GM18868 (cell line): ENCODE results near the gene ZNF774.
"Not testable (repeated sequence)": the region's sequence is repeated elsewhere in the genome, so short reads cannot be mapped to it uniquely, and the experiment has no call there.

Experiments
- ATAC-seq: cut with Tn5 transposase; IDR thresholded peaks from one replicate; pipeline ENCODE4 v1.9.1; 2021; ENCODE audit warnings: mild to moderate bottlenecking, moderate library complexity; ENCODE audit not compliant: unreplicated experiment

Gene ZNF774

DNA sequence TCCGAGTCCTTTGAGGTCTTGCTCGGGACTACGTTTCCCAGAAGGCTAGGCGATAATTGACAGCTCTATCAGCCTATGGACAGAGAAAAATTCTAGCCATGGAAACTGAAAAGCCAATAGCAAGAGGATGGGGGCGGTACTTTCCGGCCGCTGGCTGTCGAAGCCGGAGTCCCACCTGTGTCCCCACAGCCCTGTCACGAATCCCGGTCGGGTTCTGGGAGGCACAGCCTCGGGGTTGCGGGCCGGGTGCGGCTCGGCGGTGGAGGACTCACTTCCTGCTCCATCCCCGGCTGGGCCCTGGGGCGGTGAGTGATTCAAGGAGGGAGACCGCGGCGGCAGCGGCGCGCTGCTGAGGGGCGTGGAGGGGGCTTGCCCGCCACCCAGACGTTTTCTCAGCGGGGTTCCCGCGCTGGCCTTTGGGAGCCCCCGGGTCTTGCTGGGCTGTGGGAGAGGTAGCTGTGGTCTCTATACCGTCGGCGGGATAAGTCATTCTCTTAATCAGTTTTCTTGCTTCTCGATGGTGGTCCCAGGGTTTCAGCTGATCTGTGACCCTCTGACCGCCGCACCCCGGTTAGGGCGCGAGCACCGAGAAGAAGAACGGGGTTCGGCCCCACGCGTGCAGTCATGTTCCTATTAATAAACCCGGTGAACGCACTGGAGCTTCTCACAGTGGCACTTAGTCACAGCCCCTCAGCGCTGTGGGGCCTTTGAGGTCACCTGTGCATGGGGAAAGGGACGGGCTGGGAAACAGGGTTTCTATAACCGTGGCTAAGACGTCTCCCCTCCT is at the start of gene ZNF774:
ZNF774 (plus strand) TSS at position 178 of the 787 bp plus-strand sequence. CDS start 2,377 bp downstream, outside the sequence.
- ATAC-seq: peak; percentile 98

- not testable (repeated sequence) for ATAC-seq
Observed at GRCh38 chr15:90305355-90305754, 46.7 kb upstream of the ZNF774 start.

GRCh38 chr15:90305932-90306331 is 46.2 kb upstream of the ZNF774 start:
- ATAC-seq: no peak

GRCh38 chr15:90306560-90306959 is 45.5 kb upstream of the ZNF774 start:
- ATAC-seq: peak; percentile 71

- no peak for ATAC-seq
Observed at GRCh38 chr15:90307661-90308060, 44.4 kb upstream of the ZNF774 start.

DNA sequence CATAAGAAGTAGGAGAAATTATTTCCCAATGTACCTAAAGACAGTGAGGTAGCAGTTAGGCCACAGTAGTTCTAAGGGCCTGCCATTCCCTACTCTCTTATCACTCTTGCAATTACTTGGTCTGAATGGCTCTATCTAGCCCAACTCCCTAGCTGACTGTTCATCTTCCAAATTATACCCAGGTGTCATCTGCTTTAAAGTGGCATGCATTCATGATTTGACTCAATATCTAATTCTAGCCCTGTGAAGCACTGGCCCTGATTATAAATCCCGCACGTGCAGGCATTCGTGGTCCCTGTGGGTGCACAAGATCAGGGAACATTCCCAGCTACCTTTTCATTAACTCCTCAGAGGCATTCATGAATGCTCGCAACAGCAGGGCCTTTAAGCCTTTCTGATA is 43.1 kb upstream of the ZNF774 start:
- ATAC-seq: no peak

DNA sequence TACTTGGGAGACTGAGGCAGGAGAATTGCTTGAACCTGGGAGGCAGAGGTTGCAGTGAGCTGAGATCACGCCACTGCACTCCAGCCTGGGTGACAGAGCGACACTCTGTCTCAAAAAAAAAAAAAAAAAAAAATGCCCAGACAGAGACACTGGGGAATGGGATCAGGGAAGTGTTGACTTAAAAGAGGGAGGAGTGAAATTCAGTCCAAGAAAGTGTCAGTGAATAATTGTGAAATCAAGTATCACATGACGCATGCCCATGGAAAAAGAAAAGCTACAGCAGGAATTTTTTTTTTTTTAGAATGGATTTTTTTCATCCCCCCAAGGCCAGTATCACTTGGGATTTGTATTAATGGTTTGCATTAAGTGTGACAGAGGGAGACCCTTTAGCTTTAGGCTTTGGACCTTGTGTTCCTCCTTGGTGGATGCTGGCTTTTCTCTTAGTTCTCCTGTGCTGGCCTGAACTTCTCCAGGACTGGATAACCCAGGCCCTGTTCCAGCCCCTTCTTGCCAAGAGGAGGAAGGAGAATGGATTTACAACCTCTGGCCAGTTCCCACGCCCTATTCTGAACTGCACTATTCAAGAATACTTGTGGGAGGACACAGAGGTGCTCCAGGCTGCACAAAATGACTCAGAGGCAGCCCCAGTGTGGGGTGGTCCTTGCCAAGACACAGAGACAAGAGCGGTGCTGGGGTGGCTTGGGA is 36.7 kb upstream of the ZNF774 start:
- no peak for ATAC-seq

DNA sequence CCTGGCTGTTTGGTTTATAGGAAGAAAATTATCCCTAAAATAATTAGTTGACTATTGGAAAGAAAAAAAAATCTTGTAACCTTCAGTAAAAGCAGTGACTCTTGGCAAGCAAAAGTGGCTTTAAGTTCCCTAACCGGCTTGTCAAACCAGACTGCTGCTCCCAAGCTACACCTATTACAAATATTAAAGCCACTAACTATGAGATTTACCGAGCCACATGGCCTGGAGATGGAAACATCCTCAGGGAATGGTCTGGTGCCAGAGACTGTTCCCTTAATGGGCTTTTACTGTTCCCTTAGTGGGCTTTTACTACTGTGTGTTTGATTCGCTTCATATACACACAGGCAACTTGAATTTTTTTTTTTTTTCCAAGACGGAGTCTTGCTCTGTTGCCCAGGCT is 35.9 kb upstream of the ZNF774 start:
- ATAC-seq: no peak

DNA sequence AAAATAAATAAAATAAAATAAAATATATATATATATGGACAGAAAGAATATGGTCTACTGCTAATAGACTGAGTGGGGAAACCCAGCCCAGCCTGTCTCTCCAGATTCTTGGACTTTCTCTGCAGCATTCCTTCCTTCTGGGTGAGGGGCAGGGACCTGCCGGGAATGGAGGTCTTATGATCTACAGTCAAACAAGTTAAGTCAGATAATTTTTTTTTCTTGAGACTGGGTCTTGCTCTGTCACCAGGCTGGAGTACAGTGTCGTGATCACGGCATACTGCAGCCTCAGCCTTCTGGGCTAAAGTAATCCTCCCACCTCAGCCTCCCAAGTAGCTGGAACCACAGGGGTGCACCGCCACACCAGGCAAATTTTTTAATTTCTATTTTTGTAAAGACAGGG is 33.5 kb upstream of the ZNF774 start:
- no peak for ATAC-seq

GRCh38 chr15:90320062-90320884 is 31.8 kb upstream of the ZNF774 start:
- ATAC-seq: peak; percentile 89

DNA sequence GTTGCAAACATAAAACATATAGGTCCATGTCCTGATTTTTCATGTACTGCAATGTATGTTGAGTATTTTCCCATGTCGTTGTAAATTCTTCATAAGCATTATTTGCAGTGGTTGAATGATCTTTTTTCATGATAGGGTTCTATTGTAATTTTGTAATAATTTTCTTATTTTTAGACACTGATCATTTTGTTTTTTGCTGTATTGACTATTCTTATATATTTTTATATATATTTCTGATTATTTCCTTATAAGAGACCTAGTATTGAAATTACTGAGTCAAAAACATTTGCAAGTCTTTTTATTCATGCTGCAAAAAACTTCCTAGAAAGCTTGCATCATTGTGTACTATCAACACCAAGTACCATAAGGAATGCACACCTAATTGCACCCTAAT is 31.2 kb upstream of the ZNF774 start:
- no peak for ATAC-seq

DNA sequence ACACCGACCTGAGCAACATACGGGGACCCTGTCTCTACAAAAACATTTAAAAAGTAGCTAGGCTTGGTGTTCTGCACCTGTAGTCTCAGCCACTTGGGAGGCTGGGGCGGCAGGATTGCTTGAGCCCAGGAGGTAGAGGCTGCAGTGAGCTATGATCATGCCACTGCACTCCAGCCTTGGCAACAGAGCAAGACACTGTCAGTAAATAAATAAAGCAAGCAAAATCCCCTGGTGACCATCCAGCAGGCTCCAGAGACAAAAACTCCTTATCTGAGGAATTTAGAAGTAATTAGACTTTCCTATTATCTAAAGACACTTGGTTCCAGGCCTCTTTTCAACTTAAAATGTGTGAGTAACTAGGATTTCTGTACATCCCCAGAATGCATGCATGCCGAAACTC is 29.5 kb upstream of the ZNF774 start:
- no peak for ATAC-seq

DNA sequence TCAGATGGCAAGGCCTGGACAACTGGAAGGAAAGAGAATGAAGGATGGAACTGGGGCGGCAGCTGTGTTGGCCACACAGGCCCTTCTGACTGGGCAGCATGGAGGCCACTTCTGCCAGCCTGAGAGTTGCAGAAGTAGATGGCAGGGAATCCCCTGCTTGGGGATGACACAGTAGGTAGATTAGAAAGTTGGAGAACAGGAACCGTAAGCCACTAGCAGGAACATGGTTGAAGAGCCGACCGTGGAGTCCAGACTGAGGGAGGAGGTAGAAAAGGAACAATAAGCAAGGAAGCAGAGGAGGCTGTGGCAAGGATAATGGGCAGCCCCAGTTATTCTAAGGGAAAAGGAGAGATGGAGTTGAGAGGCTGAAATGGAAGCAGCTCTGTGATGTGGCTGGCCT is 26.4 kb upstream of the ZNF774 start:
- ATAC-seq: no peak

DNA sequence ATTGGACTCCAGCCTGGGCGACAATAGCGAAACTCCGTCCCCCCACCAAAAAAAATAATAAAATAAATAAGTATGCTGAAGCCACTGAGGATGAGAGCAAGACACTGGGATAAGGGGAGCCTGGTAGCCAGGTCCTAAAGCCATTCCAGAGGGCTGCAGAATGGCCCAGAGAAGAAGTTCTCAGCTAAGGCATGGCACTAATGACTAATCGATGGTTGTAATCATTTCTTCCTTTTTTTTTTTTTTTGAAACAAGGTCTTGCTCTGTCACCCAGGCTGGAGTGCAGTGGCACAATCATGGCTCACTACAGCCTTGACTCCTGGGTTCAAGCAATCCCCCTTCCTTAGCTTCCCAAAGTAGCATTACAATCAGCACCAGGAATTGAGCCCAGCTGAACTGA is 25.6 kb upstream of the ZNF774 start:
- no peak for ATAC-seq

GRCh38 chr15:90327311-90327710 is 24.8 kb upstream of the ZNF774 start:
- ATAC-seq: no peak

DNA sequence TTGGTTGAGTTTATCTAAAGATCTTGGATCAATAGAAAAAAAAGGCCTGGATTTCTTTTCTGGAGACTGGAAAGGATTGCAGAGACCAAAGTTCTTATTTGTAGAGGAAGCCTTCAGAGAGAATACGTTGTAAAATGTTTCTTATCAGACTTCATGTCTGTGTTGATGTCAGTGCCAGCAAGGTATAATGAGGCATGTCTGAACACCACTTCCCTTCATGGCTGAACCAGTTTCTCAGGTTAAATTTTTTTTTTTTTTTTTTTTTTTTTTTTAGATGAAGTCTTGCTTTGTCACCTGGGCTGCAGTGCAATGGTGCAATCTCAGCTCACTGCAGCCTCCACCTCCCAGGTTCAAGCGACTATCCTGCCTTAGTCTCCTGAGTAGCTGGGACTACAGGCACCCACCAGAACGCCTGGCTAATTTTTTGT is 17.8 kb upstream of the ZNF774 start:
- no peak for ATAC-seq

DNA sequence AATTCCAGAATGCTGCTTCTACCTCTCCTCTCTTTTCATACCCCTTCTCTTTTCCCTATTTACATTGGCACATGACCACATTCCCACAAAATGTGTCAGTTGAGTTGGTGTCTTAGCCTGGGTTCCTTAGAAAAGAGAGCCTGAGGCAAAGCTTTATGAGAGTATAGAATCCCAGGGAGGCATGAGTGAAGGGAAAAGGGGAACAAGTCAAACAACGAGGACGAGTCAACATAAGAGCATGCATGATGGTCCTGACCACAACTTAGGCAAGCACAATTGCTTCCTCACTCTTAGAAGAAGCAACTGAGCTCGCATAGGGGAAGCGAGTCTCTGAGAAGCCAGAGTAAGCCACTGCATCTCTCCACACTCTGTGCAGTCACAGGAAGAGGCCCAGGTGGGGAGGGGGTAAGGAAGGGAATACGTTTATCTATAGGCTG is 15.4 kb upstream of the ZNF774 start:
- no peak for ATAC-seq

DNA sequence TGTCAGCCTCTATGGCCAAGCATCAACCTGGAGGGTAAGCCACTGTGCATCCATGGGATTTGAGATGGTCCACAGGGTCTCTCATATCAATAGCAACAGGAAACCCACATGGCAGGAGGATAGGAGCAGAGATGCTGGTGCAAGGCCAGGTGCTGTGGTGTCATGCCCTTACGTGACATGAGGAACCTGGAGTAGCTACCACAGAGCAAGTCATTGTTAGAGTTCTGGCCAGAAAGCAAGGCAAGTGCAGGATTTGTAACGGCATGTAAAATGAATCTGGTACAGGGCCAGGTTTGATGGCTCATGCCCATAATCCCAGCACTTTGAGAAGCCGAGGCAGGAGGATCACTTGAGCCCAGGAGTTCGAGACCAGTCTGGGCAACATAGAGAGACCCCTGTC is 14.8 kb upstream of the ZNF774 start:
- no peak for ATAC-seq

DNA sequence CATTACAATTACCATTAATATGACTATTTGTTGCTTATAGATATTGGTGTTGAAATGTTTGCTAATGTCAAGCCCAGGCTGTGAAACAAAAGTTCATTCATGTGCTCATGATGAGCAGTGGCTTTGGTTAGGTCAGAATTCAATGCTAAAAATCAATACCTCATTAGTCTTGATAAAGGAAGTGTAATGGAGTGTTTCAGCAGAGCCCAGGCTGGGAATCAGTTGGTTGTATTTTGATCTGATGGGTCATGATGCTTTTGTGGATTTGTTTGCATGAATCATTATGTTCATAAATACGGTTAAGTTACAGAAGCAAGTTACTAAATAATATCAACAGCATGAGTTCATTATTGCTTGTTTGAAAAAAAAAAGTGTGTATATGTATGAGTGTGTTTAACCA is 13.6 kb upstream of the ZNF774 start:
- no peak for ATAC-seq

DNA sequence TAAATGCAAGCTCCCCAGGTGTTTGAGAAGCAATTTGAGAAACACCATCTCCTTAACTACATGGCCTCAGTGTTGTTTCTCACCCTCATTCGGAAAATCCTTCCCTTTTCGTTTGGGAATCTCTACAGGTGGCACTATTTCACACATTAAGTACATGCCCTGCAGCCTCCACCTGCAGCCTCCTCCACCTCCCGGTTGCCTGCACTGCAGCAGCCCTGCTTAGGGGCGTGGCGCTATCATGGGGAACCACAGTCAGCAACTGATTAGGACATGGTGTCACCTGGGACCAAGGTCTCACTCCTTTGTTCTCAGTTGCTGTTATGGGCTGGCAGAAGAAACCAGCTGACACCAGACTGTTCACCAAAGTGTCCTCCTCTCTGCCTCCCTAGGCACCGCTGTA is 11.7 kb upstream of the ZNF774 start:
- no peak for ATAC-seq

DNA sequence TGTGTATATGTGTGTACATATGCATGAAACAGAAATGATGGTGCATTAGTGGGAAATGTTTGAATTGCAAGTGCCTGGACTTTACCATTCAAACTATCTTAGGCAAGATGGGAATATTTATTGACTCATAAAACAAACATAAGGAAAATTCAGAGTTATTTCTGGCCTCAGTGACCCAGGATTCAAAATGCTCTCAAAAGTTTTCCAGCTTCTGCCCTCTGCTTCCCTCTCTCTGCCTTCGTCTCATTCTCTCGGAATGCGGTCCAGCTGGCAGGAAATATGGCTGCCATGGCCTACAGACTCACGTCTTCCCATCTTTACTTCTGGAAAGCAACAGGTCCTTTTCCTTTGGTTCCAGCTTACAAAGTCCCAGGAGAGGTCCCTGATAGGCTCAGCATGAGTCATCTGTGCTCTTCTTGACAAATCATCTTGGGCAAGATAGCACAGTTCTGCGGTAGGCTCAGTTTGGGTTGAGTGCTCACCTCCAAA is 8.7 kb upstream of the ZNF774 start:
- no peak for ATAC-seq
